Mesothelial cell of epicardium (in vitro differentiated cells): ENCODE measurements around the gene SORBS1. TPM values are rescaled to one million over a fixed set of nuclear protein-coding genes. Genes with fewer than 3 reads are reported as not detected.

Experiments used
- DNase-seq, 2 experiments: peaks; one replicate each; pipeline ENCODE4 v3.0.0; 2021; ENCODE audit warnings: low spot score in 2 of 2; ENCODE audit not compliant: unreplicated experiment in 2 of 2
- H3K27ac Mint-ChIP-seq: 2 replicates; pipeline ENCODE4 v1.8.0; 2021; ENCODE audit warnings: mixed read lengths
- H3K27me3 Mint-ChIP-seq: 2 replicates; pipeline ENCODE4 v1.8.0; 2021; ENCODE audit warnings: low read depth, mixed read lengths
- H3K36me3 Mint-ChIP-seq: 2 replicates; pipeline ENCODE4 v1.8.0; 2021; ENCODE audit warnings: mixed read lengths
- H3K4me1 Mint-ChIP-seq: 2 replicates; pipeline ENCODE4 v1.8.0; 2021; ENCODE audit warnings: mixed read lengths
- H3K4me3 Mint-ChIP-seq: 2 replicates; pipeline ENCODE4 v1.8.0; 2021; ENCODE audit warnings: mild to moderate bottlenecking, moderate library complexity, mixed read lengths
- H3K9me3 Mint-ChIP-seq: 2 replicates; pipeline ENCODE4 v1.8.0; 2021; ENCODE audit warnings: mixed read lengths
- CTCF ChIP-seq: fragments of 200-600 bp; sonication (generic); IDR thresholded peaks from one replicate; pipeline ENCODE4 v1.5.0; 2021; ENCODE audit warnings: antibody characterized with exemption; ENCODE audit not compliant: unreplicated experiment
- total RNA-seq: library from RNA; stranded (reverse); gene quantifications from 3 replicates; pipeline ENCODE4 v1.2.1, GENCODE V29; 2021

The SORBS1 gene
- total RNA-seq, 1 donor from 2014 or later: 24.9 TPM

- no peak for TF ChIP-seq CTCF
- no peaks in the 10 kb centered on the region for H3K27me3 Mint-ChIP-seq
- no peak overlapping the region for H3K27ac Mint-ChIP-seq
- no peak for DNase-seq
- H3K4me1 Mint-ChIP-seq: no peaks in the 10 kb centered on the region
- H3K36me3 Mint-ChIP-seq: no peaks in the 10 kb centered on the region
- no peak overlapping the region for H3K4me3 Mint-ChIP-seq
- no peaks in the 10 kb centered on the region for H3K9me3 Mint-ChIP-seq
These were observed 141.8 kb downstream of the SORBS1 start for GRCh38 chr10:95419399-95419798.

- no peak for DNase-seq
- H3K36me3 Mint-ChIP-seq: no peaks in the 10 kb centered on the region
- no peak overlapping the region for H3K4me3 Mint-ChIP-seq
- H3K4me1 Mint-ChIP-seq: no peaks in the 10 kb centered on the region
- no peaks in the 10 kb centered on the region for H3K27me3 Mint-ChIP-seq
- no peak for TF ChIP-seq CTCF
- no peaks in the 10 kb centered on the region for H3K9me3 Mint-ChIP-seq
- H3K27ac Mint-ChIP-seq: no peak overlapping the region
These were observed 144.2 kb downstream of the SORBS1 start for GRCh38 chr10:95416973-95417372.

GRCh38 chr10:95416270-95416669 is 144.9 kb downstream of the SORBS1 start:
- TF ChIP-seq CTCF: no peak
- H3K4me1 Mint-ChIP-seq: no peaks in the 10 kb centered on the region
- DNase-seq: no peak
- no peaks in the 10 kb centered on the region for H3K27me3 Mint-ChIP-seq
- no peaks in the 10 kb centered on the region for H3K9me3 Mint-ChIP-seq
- no peak overlapping the region for H3K4me3 Mint-ChIP-seq
- H3K36me3 Mint-ChIP-seq: no peaks in the 10 kb centered on the region
- no peak overlapping the region for H3K27ac Mint-ChIP-seq

GRCh38 chr10:95415621-95416031 is 145.5 kb downstream of the SORBS1 start:
- H3K4me1 Mint-ChIP-seq: no peaks in the 10 kb centered on the region
- no peaks in the 10 kb centered on the region for H3K27me3 Mint-ChIP-seq
- no peak for TF ChIP-seq CTCF
- no peak overlapping the region for H3K27ac Mint-ChIP-seq
- no peaks in the 10 kb centered on the region for H3K36me3 Mint-ChIP-seq
- no peak for DNase-seq
- H3K4me3 Mint-ChIP-seq: no peak overlapping the region
- H3K9me3 Mint-ChIP-seq: no peaks in the 10 kb centered on the region

GRCh38 chr10:95414844-95415485 is 146.2 kb downstream of the SORBS1 start:
- no peak for TF ChIP-seq CTCF
- no peak for DNase-seq
- H3K36me3 Mint-ChIP-seq: no peaks in the 10 kb centered on the region
- H3K27me3 Mint-ChIP-seq: no peaks in the 10 kb centered on the region
- H3K4me3 Mint-ChIP-seq: no peak overlapping the region
- H3K9me3 Mint-ChIP-seq: no peaks in the 10 kb centered on the region
- H3K4me1 Mint-ChIP-seq: no peaks in the 10 kb centered on the region
- no peak overlapping the region for H3K27ac Mint-ChIP-seq
